SK-N-SH treated with all-trans-retinoic acid at 6 μM for 48 hours (cell line): ENCODE measurements around the gene CFAP251.

Experiments
- BACH2 ChIP-seq: fragments of 250-450 bp; sonication (Bioruptor Pico); IDR thresholded peaks from 2 replicates; pipeline ENCODE4 v1.9.0; 2021; ENCODE audit warnings: mild to moderate bottlenecking, borderline replicate concordance
- CSDC2 ChIP-seq: fragments of 250-450 bp; sonication (Bioruptor Pico); IDR thresholded peaks from 2 replicates; pipeline ENCODE4 v1.5.0; 2020; ENCODE audit warnings: mild to moderate bottlenecking, moderate library complexity
- ESRRG ChIP-seq: fragments of 250-450 bp; sonication (Bioruptor Pico); IDR thresholded peaks from 2 replicates; pipeline ENCODE4 v1.6.1; 2021; ENCODE audit warnings: mild to moderate bottlenecking
- ISL1 ChIP-seq: fragments of 250-450 bp; sonication (Bioruptor Pico); IDR thresholded peaks from 2 replicates; pipeline ENCODE4 v2.1.2; 2022; ENCODE audit warnings: mild to moderate bottlenecking, moderate library complexity
- PATZ1 ChIP-seq: fragments of 250-450 bp; sonication (Bioruptor Pico); IDR thresholded peaks from 2 replicates; pipeline ENCODE4 v1.8.0; 2020; ENCODE audit warnings: mild to moderate bottlenecking, moderate library complexity, borderline replicate concordance
- RARB ChIP-seq: fragments of 250-450 bp; sonication (Bioruptor Pico); IDR thresholded peaks from 2 replicates; pipeline ENCODE4 v1.8.0; 2021; ENCODE audit warnings: mild to moderate bottlenecking, moderate library complexity
- ZC3H10 ChIP-seq: fragments of 250-450 bp; sonication (Bioruptor Pico); IDR thresholded peaks from 2 replicates; pipeline ENCODE4 v1.5.1; 2021; ENCODE audit warnings: mild to moderate bottlenecking, moderate library complexity
- ZFP30 ChIP-seq: fragments of 450-650 bp; formaldehyde crosslinking; IDR thresholded peaks from 2 replicates; pipeline ENCODE4 v1.5.0; 2022; ENCODE audit warnings: mild to moderate bottlenecking, moderate library complexity
- ZNF565 ChIP-seq: fragments of 450-650 bp; formaldehyde crosslinking; conservative IDR thresholded peaks from 2 replicates; pipeline ENCODE4 v1.5.0; 2020; ENCODE audit warnings: low read depth, mild to moderate bottlenecking, moderate library complexity

GRCh38 chr12:122032580-122032979 is 114.2 kb downstream of the CFAP251 start:
- TF ChIP-seq RARB (CRISPR knock-in tag), result no peak
- TF ChIP-seq BACH2 (CRISPR knock-in tag), result no peak
- no peak for TF ChIP-seq ISL1 (CRISPR knock-in tag)
- TF ChIP-seq CSDC2 (CRISPR knock-in tag), result no peak
- TF ChIP-seq ZNF565 (CRISPR knock-in tag), result no peak
- TF ChIP-seq ZFP30, result no peak
- TF ChIP-seq ZC3H10 (CRISPR knock-in tag), result no peak
- no peak for TF ChIP-seq PATZ1 (CRISPR knock-in tag)
- TF ChIP-seq ESRRG (CRISPR knock-in tag), result no peak
